ENCODE data around the gene NR6A1. TPM values are rescaled to one million over a fixed set of nuclear protein-coding genes. Genes with fewer than 3 reads are reported as not detected.

The NR6A1 gene
- total and polyA plus RNA-seq, 9 donors: 0.41 to 0.93 (median 0.62) TPM

DNA sequence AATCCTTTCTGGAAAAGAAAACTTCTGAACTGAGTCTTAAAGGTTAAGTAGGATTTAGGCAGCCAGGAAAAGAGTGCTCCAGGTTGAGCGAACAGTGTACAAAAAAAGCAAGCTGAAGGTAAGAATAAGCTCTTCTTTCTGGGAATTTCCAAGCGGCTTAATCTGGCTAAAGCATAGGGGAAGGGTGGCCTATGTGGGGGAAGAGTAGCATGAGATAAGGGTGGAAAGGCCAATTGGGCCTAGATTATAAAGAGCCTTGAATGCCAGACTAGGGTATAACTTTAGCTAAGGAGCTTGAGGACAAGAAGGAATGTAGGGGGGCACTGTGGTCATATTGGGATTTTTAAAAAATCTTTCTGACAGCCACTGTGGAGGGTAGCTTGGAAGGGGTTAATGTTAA, 226.6 kb downstream of the NR6A1 start:
- H3K36me3 ChIP-seq (ENCODE audit: control insufficient read depth, insufficient read depth, low read length): no peaks in the 10 kb centered on the region
- no peak overlapping the region for H3K4me3 ChIP-seq (ENCODE audit: low read length)
- H3K27ac ChIP-seq (ENCODE audit: low read length): no peak overlapping the region
- H3K4me1 ChIP-seq (ENCODE audit: control insufficient read depth, insufficient read depth, low read length): no peaks in the 10 kb centered on the region
- no peaks in the 10 kb centered on the region for H3K27me3 ChIP-seq (ENCODE audit: control insufficient read depth, insufficient read depth, low read length)
- no peak for DNase-seq
- no peaks in the 10 kb centered on the region for H3K9me3 ChIP-seq (replicated peaks; ENCODE audit: control insufficient read depth, low read depth, low read length)
- 90% methylated on average over 2 of the region's 2 CpGs for WGBS (ENCODE audit: insufficient coverage)

DNA sequence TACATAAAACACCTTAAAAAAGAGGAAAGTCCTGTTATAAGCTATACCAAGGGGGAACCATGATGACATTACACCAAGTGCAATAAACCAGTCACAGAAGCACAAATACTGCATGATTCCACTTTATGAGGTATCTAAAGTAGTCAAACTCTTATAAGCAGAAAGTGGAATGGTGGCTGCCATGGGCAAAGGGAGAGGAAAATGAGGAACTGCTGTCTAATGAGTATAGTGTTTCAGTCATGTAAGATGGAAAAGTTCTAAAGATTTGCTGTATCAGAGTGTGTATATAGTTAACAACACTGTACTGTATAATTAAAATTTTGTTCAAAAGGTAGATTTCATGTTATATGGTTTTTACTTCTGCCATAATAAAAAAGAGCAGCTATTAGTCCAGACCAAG, 229.3 kb downstream of the NR6A1 start:
- no peak overlapping the region for H3K27ac ChIP-seq (ENCODE audit: low read length)
- H3K4me3 ChIP-seq (ENCODE audit: low read length): no peak overlapping the region
- H3K9me3 ChIP-seq (replicated peaks; ENCODE audit: control insufficient read depth, low read depth, low read length): no peaks in the 10 kb centered on the region
- H3K36me3 ChIP-seq (ENCODE audit: control insufficient read depth, insufficient read depth, low read length): no peaks in the 10 kb centered on the region
- DNase-seq: no peak
- no peaks in the 10 kb centered on the region for H3K4me1 ChIP-seq (ENCODE audit: control insufficient read depth, insufficient read depth, low read length)
- H3K27me3 ChIP-seq (ENCODE audit: control insufficient read depth, insufficient read depth, low read length): no peaks in the 10 kb centered on the region

DNA sequence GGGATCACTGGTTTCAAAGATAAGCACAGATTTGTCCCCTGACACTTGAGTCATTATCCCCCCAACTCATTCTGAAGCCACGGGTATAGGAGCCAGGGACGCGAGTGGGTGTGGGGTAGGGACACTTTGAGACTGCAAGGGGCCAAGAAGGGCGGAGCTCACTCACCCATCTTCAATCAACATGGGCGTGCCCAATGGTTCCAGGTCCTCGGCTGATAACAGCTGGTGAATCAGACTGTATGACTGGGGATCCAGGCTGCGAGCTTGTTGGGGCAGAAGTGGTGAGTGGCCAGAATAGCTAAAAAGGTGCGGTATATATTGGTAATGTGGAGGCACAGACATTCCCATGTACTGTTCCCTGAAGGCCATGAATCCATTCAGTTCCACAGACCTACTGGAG, 233.2 kb downstream of the NR6A1 start:
- H3K9me3 ChIP-seq (replicated peaks; ENCODE audit: control insufficient read depth, low read depth, low read length): no peaks in the 10 kb centered on the region
- no peak for DNase-seq
- no peaks in the 10 kb centered on the region for H3K36me3 ChIP-seq (ENCODE audit: control insufficient read depth, insufficient read depth, low read length)
- H3K4me1 ChIP-seq (ENCODE audit: control insufficient read depth, insufficient read depth, low read length): no peaks in the 10 kb centered on the region
- H3K27me3 ChIP-seq (ENCODE audit: control insufficient read depth, insufficient read depth, low read length): no peaks in the 10 kb centered on the region
- no peak overlapping the region for H3K27ac ChIP-seq (ENCODE audit: low read length)
- H3K4me3 ChIP-seq (ENCODE audit: low read length): no peak overlapping the region
- 94% methylated on average over 3 of the region's 8 CpGs for WGBS (ENCODE audit: insufficient coverage)

DNA sequence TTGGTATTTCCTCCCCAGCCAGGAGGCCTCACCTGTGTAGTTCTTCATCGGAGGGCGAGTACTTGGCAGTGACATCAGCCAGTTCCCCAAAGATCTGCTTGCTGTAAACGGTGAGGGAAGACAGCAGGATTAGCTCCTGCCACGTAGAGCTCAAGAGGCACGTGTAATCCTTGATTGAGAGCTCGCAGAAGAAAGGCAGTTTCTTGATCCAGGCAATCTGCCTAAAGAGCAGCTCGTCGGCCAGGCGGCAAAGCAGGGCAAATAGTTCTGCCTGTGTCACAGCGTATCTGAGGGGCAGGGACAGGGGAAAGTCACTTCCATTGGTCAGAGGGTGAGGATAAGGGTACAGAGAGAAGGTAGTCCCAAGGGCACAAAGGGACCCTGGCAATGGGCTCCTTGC, 235.3 kb downstream of the NR6A1 start:
- Histone ChIP-seq H3K9me3 (replicated peaks; ENCODE audit: control insufficient read depth, low read depth, low read length) (no peaks in the 10 kb centered on the region), H3K27me3 (ENCODE audit: control insufficient read depth, insufficient read depth, low read length) (no peaks in the 10 kb centered on the region), H3K4me1 (ENCODE audit: control insufficient read depth, insufficient read depth, low read length) (no peaks in the 10 kb centered on the region), H3K4me3 (ENCODE audit: low read length) (no peak overlapping the region), H3K27ac (ENCODE audit: low read length) (no peak overlapping the region), H3K36me3 (ENCODE audit: control insufficient read depth, insufficient read depth, low read length) (no peaks in the 10 kb centered on the region)
- WGBS (ENCODE audit: insufficient coverage): 76% methylated on average over 10 of the region's 10 CpGs
- no peak for DNase-seq

DNA sequence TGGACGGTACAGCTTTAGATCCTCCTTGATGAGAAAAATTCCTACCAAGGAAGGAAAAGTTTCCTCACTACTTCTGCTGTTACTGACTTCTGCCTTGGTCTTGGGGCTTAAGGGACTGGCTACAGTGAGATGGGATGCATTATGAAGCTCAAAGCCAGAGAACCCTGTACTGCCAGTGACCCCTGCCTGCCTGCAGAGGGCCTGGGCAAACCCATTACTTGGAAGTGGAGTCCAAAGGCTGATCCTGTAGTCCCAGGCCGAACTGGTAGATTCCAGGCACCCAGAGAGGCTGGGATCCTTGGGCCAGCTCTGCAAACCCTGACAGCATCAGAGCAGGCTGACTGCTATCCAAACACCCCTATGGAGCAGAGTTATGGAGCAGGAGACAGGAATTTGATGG, 238.2 kb downstream of the NR6A1 start:
- Histone ChIP-seq H3K27me3 (ENCODE audit: control insufficient read depth, insufficient read depth, low read length) (no peaks in the 10 kb centered on the region), H3K36me3 (ENCODE audit: control insufficient read depth, insufficient read depth, low read length) (no peaks in the 10 kb centered on the region), H3K27ac (ENCODE audit: low read length) (no peak overlapping the region), H3K9me3 (replicated peaks; ENCODE audit: control insufficient read depth, low read depth, low read length) (no peaks in the 10 kb centered on the region), H3K4me1 (ENCODE audit: control insufficient read depth, insufficient read depth, low read length) (no peaks in the 10 kb centered on the region), H3K4me3 (ENCODE audit: low read length) (no peak overlapping the region)
- 80% methylated on average over 1 of the region's 2 CpGs for WGBS (ENCODE audit: insufficient coverage)
- no peak for DNase-seq

DNA sequence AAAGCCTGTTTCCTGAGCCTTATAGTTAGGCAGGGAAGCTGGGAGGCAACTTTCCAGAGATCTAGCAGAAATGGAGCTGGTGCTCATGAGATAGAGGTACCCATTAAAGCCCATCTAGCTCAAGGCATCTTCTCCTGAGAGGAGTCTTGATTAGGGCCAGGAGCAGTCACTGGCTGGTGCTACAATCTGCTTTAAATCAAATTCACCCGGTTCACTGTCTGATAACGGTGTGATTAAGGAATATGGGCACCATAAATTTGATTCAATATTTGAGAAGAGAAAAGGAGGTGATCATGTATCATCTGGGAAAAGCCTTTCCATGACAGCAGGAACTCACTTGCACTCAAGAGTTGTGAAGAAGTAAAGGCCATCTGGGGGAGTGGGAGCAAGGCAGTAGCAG, 240.0 kb downstream of the NR6A1 start:
- H3K36me3 ChIP-seq (ENCODE audit: control insufficient read depth, insufficient read depth, low read length): no peaks in the 10 kb centered on the region
- H3K4me3 ChIP-seq (ENCODE audit: low read length): no peak overlapping the region
- no peaks in the 10 kb centered on the region for H3K27me3 ChIP-seq (ENCODE audit: control insufficient read depth, insufficient read depth, low read length)
- no peaks in the 10 kb centered on the region for H3K4me1 ChIP-seq (ENCODE audit: control insufficient read depth, insufficient read depth, low read length)
- DNase-seq: no peak
- H3K9me3 ChIP-seq (replicated peaks; ENCODE audit: control insufficient read depth, low read depth, low read length): no peaks in the 10 kb centered on the region
- no CpG with 5 or more reads among the region's 2 CpGs for WGBS (ENCODE audit: insufficient coverage)
- H3K27ac ChIP-seq (ENCODE audit: low read length): no peak overlapping the region

DNA sequence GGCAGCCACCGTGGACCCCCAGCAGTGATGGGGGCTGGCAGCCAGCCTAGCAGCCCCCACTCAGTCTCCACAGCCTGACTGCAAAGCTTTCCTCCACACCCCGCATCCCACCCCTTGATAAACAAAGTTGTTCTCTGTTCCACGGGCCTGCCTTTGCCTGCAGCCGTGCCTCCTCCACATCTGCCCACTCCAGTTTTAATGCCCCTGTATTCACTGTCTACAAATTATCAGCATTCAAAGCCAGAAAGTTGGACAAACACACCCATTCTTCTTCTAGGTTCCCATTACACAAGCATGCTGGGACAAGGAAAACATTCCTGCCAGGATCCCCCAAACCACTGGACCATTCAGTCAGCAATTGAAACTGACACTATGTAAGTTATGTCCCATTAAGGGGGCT, 240.9 kb downstream of the NR6A1 start:
- 74% methylated on average over 4 of the region's 4 CpGs for WGBS (ENCODE audit: insufficient coverage)
- H3K27me3 ChIP-seq (ENCODE audit: control insufficient read depth, insufficient read depth, low read length): no peaks in the 10 kb centered on the region
- no peak overlapping the region for H3K27ac ChIP-seq (ENCODE audit: low read length)
- no peaks in the 10 kb centered on the region for H3K9me3 ChIP-seq (replicated peaks; ENCODE audit: control insufficient read depth, low read depth, low read length)
- H3K36me3 ChIP-seq (ENCODE audit: control insufficient read depth, insufficient read depth, low read length): no peaks in the 10 kb centered on the region
- no peak overlapping the region for H3K4me3 ChIP-seq (ENCODE audit: low read length)
- no peak for DNase-seq
- H3K4me1 ChIP-seq (ENCODE audit: control insufficient read depth, insufficient read depth, low read length): no peaks in the 10 kb centered on the region

DNA sequence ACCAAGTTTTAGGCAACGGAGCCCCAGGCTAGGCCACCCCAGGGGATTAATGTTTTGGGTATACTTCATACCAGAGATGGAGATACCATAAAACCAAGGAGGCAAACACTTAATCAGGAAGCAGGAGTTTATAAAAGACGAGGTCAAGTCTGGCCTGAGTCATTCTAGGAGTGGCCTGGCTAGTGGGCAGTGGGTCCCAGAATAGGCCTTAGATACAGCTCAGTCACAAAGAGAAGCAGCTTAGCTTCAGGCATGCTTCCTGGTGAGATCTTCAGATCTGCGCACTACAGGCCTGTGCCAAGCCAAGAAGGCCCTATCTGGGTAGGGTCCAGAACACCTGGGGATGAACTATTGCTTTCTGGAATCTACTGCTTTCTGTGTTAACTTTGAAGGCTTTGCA, 243.3 kb downstream of the NR6A1 start:
- Histone ChIP-seq H3K27ac (ENCODE audit: low read length) (no peak overlapping the region), H3K4me3 (ENCODE audit: low read length) (no peak overlapping the region), H3K27me3 (ENCODE audit: control insufficient read depth, insufficient read depth, low read length) (no peaks in the 10 kb centered on the region), H3K36me3 (ENCODE audit: control insufficient read depth, insufficient read depth, low read length) (no peaks in the 10 kb centered on the region), H3K4me1 (ENCODE audit: control insufficient read depth, insufficient read depth, low read length) (no peaks in the 10 kb centered on the region), H3K9me3 (replicated peaks; ENCODE audit: control insufficient read depth, low read depth, low read length) (no peaks in the 10 kb centered on the region)
- no peak for DNase-seq
- WGBS (ENCODE audit: insufficient coverage): 63% methylated on average over 2 of the region's 3 CpGs

DNA sequence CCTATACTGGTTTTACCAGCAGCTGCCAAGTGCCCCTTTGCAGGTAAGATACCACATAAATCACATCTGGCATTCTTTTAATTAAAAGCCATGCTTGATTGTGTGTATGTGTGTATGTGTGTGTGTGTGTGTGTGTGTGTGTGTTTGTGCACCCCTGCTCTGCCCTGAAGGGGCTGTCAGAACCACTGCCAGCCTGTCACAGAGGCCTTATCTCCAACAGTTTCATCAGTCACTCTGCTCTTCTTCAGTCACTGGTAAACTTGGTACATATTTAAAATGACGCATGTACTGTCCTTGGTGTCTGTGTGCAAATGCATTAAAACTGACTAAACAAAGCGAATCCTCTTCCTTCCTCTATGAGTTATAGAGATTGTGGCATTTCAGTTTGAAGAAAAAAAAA, 244.9 kb downstream of the NR6A1 start:
- H3K36me3 ChIP-seq (ENCODE audit: control insufficient read depth, insufficient read depth, low read length): no peaks in the 10 kb centered on the region
- no CpG with 5 or more reads among the region's 2 CpGs for WGBS (ENCODE audit: insufficient coverage)
- no peaks in the 10 kb centered on the region for H3K27me3 ChIP-seq (ENCODE audit: control insufficient read depth, insufficient read depth, low read length)
- DNase-seq: no peak
- no peak overlapping the region for H3K27ac ChIP-seq (ENCODE audit: low read length)
- no peaks in the 10 kb centered on the region for H3K9me3 ChIP-seq (replicated peaks; ENCODE audit: control insufficient read depth, low read depth, low read length)
- no peaks in the 10 kb centered on the region for H3K4me1 ChIP-seq (ENCODE audit: control insufficient read depth, insufficient read depth, low read length)
- H3K4me3 ChIP-seq (ENCODE audit: low read length): no peak overlapping the region

DNA sequence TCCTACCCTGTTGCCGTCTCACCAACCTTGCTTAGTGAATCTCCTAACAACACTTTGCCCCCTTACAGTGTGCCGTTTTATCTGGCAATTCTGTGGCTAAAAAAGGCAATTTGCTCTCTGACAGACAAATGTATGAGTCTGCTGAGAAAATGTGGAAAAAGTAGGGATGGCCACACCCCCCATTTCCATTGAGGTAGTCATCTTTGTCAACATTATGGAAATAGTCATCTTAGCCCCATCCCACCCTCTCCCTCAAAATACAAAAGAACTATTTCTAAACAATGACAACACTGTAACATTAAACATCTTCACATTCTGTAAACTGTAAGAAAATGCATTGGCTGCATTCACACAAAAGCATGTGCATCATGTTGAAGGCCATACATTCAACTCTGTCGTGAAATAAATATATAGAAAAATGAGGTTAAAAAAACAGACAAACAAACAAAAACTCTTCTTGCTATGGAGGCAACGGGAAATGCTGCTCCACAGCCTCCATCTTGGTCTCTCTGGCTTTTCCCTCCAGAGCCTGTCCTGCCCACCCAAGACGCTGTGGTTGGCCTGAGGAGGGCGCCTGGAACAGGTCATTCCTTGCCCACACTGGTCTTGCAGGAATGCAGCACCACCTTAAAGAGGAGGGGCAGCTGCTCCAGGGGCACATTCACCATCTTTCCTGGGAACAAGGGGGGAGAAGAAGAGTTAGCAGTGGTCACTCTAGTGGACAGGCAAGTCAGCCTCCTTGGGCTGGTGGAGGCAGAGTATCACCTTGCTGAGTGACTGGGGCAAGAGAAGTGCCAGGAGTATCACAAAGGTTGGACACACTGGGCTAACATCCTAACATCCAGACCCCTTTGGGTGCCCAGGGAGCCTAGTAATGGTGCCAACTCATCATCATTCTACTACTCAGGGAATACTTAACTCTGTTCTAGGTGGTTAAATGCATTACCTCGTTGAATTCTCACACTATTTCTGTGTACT, 248.7 kb downstream of the NR6A1 start:
- WGBS (ENCODE audit: insufficient coverage): 58% methylated on average over 4 of the region's 7 CpGs
- no peaks in the 10 kb centered on the region for H3K27me3 ChIP-seq (ENCODE audit: control insufficient read depth, insufficient read depth, low read length)
- H3K27ac ChIP-seq (ENCODE audit: low read length): no peak overlapping the region
- no peak for DNase-seq
- H3K4me1 ChIP-seq (ENCODE audit: control insufficient read depth, insufficient read depth, low read length): no peaks in the 10 kb centered on the region
- no peaks in the 10 kb centered on the region for H3K9me3 ChIP-seq (replicated peaks; ENCODE audit: control insufficient read depth, low read depth, low read length)
- H3K36me3 ChIP-seq (ENCODE audit: control insufficient read depth, insufficient read depth, low read length): no peaks in the 10 kb centered on the region
- no peak overlapping the region for H3K4me3 ChIP-seq (ENCODE audit: low read length)
